NCI-H2029 (cell line): Measurements from ENCODE around the gene COL8A1.
"Not testable (repeated sequence)": the region's sequence is repeated elsewhere in the genome, so short reads cannot be mapped to it uniquely, and the experiment has no call there.

Experiments used
- DNase-seq: peaks from one replicate; lab custom pipeline; 2025; lab: John Stamatoyannopoulos, UW

The COL8A1 gene

GRCh38 chr3:99710094-99710493, 71.7 kb downstream of the COL8A1 start:
- DNase-seq: no peak

- no peak for DNase-seq
Observed at GRCh38 chr3:99711351-99711750, 73.0 kb downstream of the COL8A1 start.

GRCh38 chr3:99712291-99712954, 74.0 kb downstream of the COL8A1 start:
- no peak for DNase-seq

GRCh38 chr3:99713440-99713839, 75.0 kb downstream of the COL8A1 start:
- no peak for DNase-seq

GRCh38 chr3:99714146-99714545, 75.8 kb downstream of the COL8A1 start:
- DNase-seq: no peak

GRCh38 chr3:99714575-99714974, 76.2 kb downstream of the COL8A1 start:
- DNase-seq: no peak

GRCh38 chr3:99716463-99716995, 78.1 kb downstream of the COL8A1 start:
- DNase-seq: no peak

GRCh38 chr3:99720985-99721632, 82.7 kb downstream of the COL8A1 start:
- DNase-seq: no peak

GRCh38 chr3:99721633-99722007, 83.2 kb downstream of the COL8A1 start:
- DNase-seq: no peak

GRCh38 chr3:99724276-99724675, 85.9 kb downstream of the COL8A1 start:
- DNase-seq: no peak

- no peak for DNase-seq
Observed at GRCh38 chr3:99730870-99731269, 92.5 kb downstream of the COL8A1 start.

GRCh38 chr3:99731499-99731898, 93.1 kb downstream of the COL8A1 start:
- DNase-seq: no peak

- DNase-seq: not testable (repeated sequence)
Observed at GRCh38 chr3:99740371-99740770, 102.0 kb downstream of the COL8A1 start.

GRCh38 chr3:99741588-99741987, 103.2 kb downstream of the COL8A1 start:
- no peak for DNase-seq

- no peak for DNase-seq
Observed at GRCh38 chr3:99747915-99748314, 109.5 kb downstream of the COL8A1 start.

GRCh38 chr3:99751649-99752048, 113.3 kb downstream of the COL8A1 start:
- DNase-seq: no peak

- peak; percentile 3 for DNase-seq
Observed at GRCh38 chr3:99753268-99753975, 115.0 kb downstream of the COL8A1 start.

GRCh38 chr3:99755831-99756230, 117.4 kb downstream of the COL8A1 start:
- DNase-seq: no peak

GRCh38 chr3:99757966-99758365, 119.6 kb downstream of the COL8A1 start:
- no peak for DNase-seq

GRCh38 chr3:99758502-99759177, 120.2 kb downstream of the COL8A1 start:
- DNase-seq: no peak

- DNase-seq: no peak
Observed at GRCh38 chr3:99760031-99760430, 121.6 kb downstream of the COL8A1 start.

- DNase-seq: no peak
Observed at GRCh38 chr3:99760629-99761028, 122.2 kb downstream of the COL8A1 start.
